Ishikawa (cell line): ENCODE measurements around the gene LPP.

Experiments used
- CEBPB ChIP-seq: IDR thresholded peaks from 2 replicates; pipeline ENCODE4 v1.6.1; 2012
- CREB1 ChIP-seq: IDR thresholded peaks from 2 replicates; pipeline ENCODE4 v1.6.1; 2012; ENCODE audit warnings: low read depth
- EGR1 ChIP-seq: IDR thresholded peaks from 2 replicates; pipeline ENCODE4 v1.6.1; 2012
- EP300 ChIP-seq: IDR thresholded peaks from 2 replicates; pipeline ENCODE4 v1.6.1; 2012; ENCODE audit warnings: borderline replicate concordance
- FOXM1 ChIP-seq: IDR thresholded peaks from 2 replicates; pipeline ENCODE4 v1.6.1; 2012; ENCODE audit warnings: low read depth, borderline replicate concordance
- MAX ChIP-seq: IDR thresholded peaks from 2 replicates; pipeline ENCODE4 v1.6.1; 2012
- NFIC ChIP-seq: IDR thresholded peaks from 2 replicates; pipeline ENCODE4 v1.6.1; 2012
- RAD21 ChIP-seq: IDR thresholded peaks from 2 replicates; pipeline ENCODE4 v1.6.1; 2012; ENCODE audit warnings: low read depth
- REST ChIP-seq: IDR thresholded peaks from 2 replicates; pipeline ENCODE4 v1.6.1; 2012; ENCODE audit warnings: low read depth, mild to moderate bottlenecking
- TAF1 ChIP-seq: IDR thresholded peaks from 2 replicates; pipeline ENCODE4 v1.6.1; 2012; ENCODE audit warnings: low read depth, mild to moderate bottlenecking
- TCF12 ChIP-seq: IDR thresholded peaks from 2 replicates; pipeline ENCODE4 v1.6.1; 2012; ENCODE audit warnings: low read depth
- TEAD4 ChIP-seq: IDR thresholded peaks from 2 replicates; pipeline ENCODE4 v1.6.1; 2012
- USF1 ChIP-seq: IDR thresholded peaks from 2 replicates; pipeline ENCODE4 v1.6.1; 2012
- YY1 ChIP-seq: IDR thresholded peaks from 2 replicates; pipeline ENCODE4 v1.6.1; 2012; ENCODE audit warnings: low read depth
- ZBTB7A ChIP-seq: IDR thresholded peaks from 2 replicates; pipeline ENCODE4 v1.6.1; 2012; ENCODE audit warnings: low read depth

Gene LPP

GRCh38 chr3:188268336-188268735, 114.4 kb downstream of the LPP start:
- TF ChIP-seq EGR1 (no peak), CREB1 (no peak), EP300 (no peak), TEAD4 (no peak)

- TF ChIP-seq CREB1 (no peak), TAF1 (no peak), FOXM1 (no peak), ZBTB7A (no peak), NFIC (no peak), EP300 (no peak), TCF12 (no peak), YY1 (no peak)
Measured at GRCh38 chr3:188269040-188269439, 115.1 kb downstream of the LPP start.

GRCh38 chr3:188270423-188270972, 116.5 kb downstream of the LPP start:
- TF ChIP-seq TCF12 (peak; percentile 83), TEAD4 (peak; percentile 99), TAF1 (no peak), FOXM1 (peak; percentile 92), NFIC (peak; percentile 58; the same call in 1 of the 2 replicates), CEBPB (peak; percentile 50; the same call in 1 of the 2 replicates), USF1 (peak; percentile 53; the same call in 1 of the 2 replicates), YY1 (peak; percentile 76), RAD21 (peak; percentile 33), CREB1 (no peak), EGR1 (no peak), MAX (peak; percentile 92), REST (no peak), ZBTB7A (no peak), EP300 (peak; percentile 96)

GRCh38 chr3:188271226-188271914, 117.4 kb downstream of the LPP start:
- TF ChIP-seq USF1: no peak
- no peak for TF ChIP-seq RAD21
- no peak for TF ChIP-seq TCF12
- no peak for TF ChIP-seq MAX
- TF ChIP-seq CREB1: no peak
- TF ChIP-seq TEAD4: no peak
- TF ChIP-seq REST: no peak
- no peak for TF ChIP-seq ZBTB7A
- no peak for TF ChIP-seq YY1
- no peak for TF ChIP-seq EP300
- TF ChIP-seq TAF1: no peak
- TF ChIP-seq NFIC: no peak

- TF ChIP-seq CREB1 (no peak), ZBTB7A (no peak), NFIC (no peak), FOXM1 (no peak), CEBPB (no peak), REST (no peak), RAD21 (no peak), TCF12 (no peak), TAF1 (no peak), YY1 (no peak), MAX (no peak), USF1 (no peak), EP300 (no peak), EGR1 (no peak), TEAD4 (no peak)
Measured at GRCh38 chr3:188272481-188273372, 118.8 kb downstream of the LPP start.
